Eye (tissue), 1 donor: ENCODE results near the gene BABAM2.

Source experiments
- DNase-seq: peaks from one replicate; pipeline ENCODE4 v3.0.0-alpha.2; 2015

Gene BABAM2

GRCh38 chr2:28172114-28172898 is 281.8 kb downstream of the BABAM2 start:
- no peak for DNase-seq

DNA sequence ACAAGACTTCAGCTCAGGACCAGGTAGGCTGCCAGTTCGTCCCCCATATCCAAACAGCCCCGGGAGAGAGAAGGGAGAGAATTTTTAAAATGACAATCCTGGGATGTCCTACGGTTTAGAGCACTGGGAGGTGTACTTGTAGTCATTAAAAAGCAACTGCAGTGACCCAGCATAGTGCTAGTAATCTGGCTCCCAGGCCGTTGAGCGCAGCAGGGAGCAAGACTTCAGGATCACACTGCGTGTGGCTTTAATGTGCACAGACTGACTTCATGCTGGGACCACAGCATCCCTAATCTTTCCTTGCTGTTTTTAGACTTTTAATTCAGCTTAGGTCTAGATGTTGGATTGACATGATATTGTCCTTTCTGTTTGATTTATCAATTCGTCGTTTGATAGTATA is 282.8 kb downstream of the BABAM2 start:
- DNase-seq, result no peak

DNA sequence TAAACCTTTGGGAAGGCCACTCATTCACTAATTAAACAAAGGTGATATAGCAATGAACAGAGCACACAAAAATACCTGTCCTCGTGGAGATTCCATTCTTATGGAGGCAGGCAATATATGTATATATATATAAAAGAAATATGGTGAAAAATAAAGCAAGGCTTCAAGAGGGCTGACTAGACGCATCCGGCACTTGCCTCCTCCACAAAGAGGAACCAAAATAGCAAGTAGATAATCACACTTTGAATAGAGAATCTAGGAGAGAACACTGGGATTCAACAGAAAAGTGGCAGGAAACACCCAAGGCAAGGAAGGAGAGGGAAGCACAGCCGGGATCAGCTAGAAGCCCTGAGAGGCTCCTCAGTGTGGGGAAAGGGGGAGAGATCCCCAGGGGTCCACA is 283.7 kb downstream of the BABAM2 start:
- no peak for DNase-seq

DNA sequence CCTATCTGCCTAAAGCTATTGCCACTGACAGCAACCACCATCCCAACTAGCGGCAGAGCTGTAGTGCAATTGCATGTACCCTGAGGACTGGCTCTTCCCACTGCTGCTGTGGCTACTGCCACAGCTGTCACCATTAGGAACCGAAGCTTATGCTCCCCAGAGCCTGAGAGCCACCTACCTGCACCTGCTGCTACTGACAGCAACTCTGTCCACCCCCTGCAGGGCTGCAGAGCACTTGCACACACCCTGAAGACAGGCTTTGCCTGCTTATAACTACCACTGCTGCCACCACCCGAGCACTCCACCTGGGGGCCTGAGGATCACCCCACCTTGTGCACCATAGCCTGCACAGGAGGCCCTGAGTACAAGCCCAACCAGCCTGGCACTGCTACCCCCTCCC is 284.5 kb downstream of the BABAM2 start:
- no peak for DNase-seq

GRCh38 chr2:28178946-28179345 is 288.4 kb downstream of the BABAM2 start:
- no peak for DNase-seq

DNA sequence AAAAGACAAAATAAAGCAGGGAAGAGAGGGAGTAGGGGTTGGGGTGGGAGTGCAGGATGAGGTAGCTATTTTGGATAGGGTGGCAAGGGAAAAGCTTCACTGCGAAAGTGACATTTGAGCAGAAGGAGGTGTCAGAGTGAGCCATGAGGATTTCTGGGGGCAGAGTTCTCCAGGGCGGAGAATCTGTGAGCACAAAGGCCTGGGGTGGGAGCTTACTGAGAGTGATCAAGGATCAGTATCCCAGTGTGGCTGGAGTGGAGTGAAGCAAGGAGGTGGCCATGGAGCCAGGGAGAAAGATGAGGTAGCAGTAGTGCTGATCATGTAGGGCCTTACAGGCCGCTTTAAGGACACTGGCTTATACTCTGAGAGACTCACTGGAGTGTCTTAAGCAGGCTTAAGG is 291.3 kb downstream of the BABAM2 start:
- DNase-seq, result no peak

DNA sequence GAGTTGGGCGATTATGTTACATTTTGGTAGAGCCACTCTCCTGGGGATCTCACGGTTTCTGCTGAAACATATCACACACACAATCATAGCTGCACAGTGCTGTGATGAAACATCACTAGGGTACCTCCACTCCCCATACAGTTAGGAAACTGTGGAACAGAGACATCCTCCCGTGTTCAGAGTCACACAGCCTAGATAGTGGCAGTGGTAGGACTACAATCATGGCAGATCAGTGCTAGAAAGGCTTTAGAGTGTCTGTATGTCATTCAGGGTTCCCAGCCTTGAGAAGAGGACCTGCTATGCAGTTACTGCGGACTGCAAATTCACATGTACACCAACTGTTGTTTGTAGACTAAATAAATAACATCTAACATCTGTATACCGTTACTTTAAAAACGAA is 291.8 kb downstream of the BABAM2 start:
- no peak for DNase-seq

DNA sequence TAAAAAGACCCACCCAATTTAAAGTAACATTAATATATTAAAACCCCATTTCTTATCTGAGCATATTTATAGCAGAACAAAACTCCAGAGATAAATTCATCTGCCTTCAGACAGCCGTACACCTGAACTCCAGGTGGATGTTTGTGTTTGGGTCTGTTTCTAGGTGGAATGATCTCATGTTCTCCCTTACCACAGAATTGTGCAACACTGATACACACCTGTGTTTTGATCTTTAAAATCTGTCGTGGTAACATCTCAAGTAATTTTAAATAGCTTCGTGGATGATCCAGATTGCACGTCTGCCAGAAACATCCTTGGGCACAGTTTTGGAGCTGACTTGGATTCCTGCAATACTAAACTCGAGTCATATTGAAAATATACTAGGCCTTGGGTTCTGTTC is 294.6 kb downstream of the BABAM2 start:
- DNase-seq, result no peak

DNA sequence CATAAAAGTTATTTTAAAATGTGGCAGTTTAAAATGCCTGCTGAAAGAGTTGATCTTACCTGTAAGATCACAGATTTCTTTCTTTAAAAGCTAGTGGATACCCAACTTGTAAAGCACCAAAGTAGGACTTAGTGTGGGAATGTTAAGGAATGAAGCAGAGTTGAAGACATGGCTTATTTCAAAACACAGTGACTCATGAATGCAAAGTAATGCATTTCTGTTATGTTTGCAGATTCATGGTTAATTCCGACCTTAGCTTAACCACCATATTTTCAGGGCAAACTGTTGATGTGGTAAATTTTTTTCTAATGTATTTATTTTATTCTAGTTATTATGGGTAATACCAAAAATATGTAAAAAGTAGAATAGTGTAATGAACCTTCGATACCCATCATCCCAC is 295.4 kb downstream of the BABAM2 start:
- no peak for DNase-seq

DNA sequence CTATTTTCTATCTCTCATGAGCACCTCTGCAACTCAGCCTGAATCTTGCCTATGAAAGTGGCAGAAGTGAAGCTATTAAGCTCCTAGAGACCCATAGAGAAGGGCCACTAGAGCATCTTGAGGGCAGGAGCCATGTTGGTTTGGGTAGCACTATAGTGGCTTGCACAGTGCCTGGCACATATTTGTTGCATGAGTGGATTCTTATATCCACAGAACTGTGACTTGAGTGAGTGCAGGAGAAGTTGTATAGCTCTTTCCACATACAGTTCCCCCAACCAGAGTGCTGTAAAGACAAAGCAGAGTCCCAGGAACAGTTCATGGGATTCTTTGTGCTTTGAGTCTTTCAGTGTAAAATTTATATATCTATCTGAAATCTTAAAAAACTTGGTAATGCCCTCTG is 296.7 kb downstream of the BABAM2 start:
- no peak for DNase-seq

GRCh38 chr2:28188436-28188835 is 297.9 kb downstream of the BABAM2 start:
- DNase-seq, result no peak

DNA sequence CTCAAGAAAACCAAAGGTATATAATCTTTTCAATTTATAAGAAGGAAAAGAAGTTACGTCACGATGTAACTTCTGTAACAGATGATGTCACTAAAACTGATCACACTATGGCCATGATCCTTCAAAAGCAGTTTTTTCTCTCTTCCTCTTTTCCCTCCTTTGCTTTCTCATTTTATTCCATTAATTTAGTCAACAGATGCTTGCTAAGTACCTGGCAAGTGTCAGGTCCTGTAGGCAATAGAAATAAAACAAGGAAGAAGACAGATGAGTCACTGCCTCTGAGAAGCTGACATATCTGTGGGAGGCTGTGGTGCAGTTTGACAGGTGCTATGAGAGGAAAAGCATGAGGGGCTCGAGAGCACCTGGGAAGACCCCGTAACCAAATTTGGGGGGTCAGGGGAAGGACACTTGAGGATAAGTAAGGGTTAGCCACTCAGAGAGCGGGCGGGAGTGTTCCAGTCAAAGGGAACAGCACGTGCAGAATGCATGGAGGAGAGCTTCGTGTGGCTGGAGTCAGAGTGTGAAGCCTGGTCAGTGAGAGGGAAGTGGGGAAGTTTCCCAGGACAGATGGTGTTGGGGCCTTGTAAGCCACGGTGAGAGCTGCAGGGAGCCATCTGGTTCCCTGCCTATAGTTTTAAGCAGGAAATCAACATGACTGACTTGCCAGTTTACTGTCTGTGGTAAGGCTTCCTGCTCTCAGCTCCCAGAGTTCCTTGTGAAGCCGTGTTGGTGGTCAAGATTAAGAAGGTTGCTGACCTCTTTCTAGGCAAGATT is 303.3 kb downstream of the BABAM2 start:
- DNase-seq, result no peak

GRCh38 chr2:28199995-28200679 is 309.6 kb downstream of the BABAM2 start:
- DNase-seq, result no peak

GRCh38 chr2:28201671-28202180 is 311.2 kb downstream of the BABAM2 start:
- no peak for DNase-seq

GRCh38 chr2:28202719-28203118 is 312.2 kb downstream of the BABAM2 start:
- no peak for DNase-seq

DNA sequence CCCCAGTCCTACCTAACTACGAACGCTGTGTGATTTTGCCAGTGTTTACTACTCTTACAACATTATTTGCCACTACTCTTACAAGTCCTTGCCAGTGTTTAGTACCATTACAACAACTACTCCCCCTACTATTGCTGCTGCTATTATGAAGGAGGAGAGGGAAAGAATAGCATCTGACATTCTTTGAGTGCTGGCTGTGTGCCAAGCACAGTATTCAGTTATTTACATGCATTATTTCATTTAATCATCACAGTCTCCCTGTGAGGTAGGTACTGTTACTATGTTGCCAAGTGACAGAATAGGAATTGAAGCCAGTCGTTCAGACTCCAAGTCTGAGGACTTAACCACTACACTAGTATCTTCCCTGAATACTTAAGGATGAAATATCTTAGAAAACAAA is 316.2 kb downstream of the BABAM2 start:
- peak; percentile 39 for DNase-seq

- no peak for DNase-seq
These were observed 318.7 kb downstream of the BABAM2 start for GRCh38 chr2:28209261-28209691.

DNA sequence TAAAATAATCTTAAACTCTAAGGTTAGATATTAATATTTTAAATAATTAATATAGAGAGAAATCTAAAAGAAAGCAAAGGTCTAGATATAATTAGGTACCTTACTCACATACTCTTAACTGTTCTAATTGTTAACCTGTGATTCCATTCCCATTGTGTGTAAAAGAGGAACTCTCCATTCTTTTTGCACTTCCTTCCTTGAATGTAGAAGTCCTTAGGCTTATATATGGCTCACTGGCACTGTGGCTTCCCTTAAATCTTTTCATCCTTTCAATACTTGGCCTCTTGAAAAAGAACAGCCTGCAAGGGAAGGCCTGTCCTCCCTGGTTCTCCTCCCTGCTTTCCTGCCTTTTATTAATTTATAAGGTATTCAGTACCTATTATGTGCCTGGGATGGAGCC is 319.3 kb downstream of the BABAM2 start:
- no peak for DNase-seq

GRCh38 chr2:28210535-28210934 is 320.0 kb downstream of the BABAM2 start:
- no peak for DNase-seq

- peak; percentile 83 for DNase-seq
These were observed 325.8 kb downstream of the BABAM2 start for GRCh38 chr2:28216331-28216730.

- no peak for DNase-seq
These were observed 326.7 kb downstream of the BABAM2 start for GRCh38 chr2:28217042-28217740.

- DNase-seq, result no peak
These were observed 328.6 kb downstream of the BABAM2 start for GRCh38 chr2:28219138-28219537.
